Stimulated activated CD8-positive, alpha-beta memory T cell treated with anti-CD3 and anti-CD28 coated beads, Interleukin-7, amount 100 ng/mL, for 1 hour (primary cell): ENCODE data around the gene CEND1.

Source experiments
- DNase-seq, 2 donors: peaks; one replicate each; pipeline ENCODE4 v3.0.0-alpha.2; 2020; ENCODE audit warnings: low read depth in 2 of 2

Gene CEND1

GRCh38 chr11:827146-827896, 37.4 kb upstream of the CEND1 start:
- DNase-seq, result no peak

- DNase-seq, result no peak
These were observed 36.9 kb upstream of the CEND1 start for GRCh38 chr11:826836-827145.

DNA sequence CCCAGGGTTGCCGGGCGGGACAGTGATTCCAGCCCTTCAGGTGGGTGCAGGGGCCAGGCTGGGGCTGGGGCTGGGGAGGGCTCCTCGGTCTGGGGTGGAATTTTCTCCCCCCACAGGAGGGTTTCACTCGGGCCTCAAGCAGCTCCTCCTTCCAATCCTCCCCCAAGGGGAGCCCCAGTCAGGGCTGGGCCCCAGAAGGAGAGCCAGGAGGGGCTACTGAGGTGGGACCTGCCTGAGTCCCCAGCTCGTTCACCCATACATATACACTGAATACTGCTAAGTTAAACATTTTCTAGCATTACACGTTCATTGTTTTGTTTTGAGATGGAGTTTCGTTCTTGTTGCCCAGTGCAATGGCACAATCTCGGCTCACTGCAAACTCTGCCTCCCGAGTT, 36.3 kb upstream of the CEND1 start:
- no peak for DNase-seq

DNA sequence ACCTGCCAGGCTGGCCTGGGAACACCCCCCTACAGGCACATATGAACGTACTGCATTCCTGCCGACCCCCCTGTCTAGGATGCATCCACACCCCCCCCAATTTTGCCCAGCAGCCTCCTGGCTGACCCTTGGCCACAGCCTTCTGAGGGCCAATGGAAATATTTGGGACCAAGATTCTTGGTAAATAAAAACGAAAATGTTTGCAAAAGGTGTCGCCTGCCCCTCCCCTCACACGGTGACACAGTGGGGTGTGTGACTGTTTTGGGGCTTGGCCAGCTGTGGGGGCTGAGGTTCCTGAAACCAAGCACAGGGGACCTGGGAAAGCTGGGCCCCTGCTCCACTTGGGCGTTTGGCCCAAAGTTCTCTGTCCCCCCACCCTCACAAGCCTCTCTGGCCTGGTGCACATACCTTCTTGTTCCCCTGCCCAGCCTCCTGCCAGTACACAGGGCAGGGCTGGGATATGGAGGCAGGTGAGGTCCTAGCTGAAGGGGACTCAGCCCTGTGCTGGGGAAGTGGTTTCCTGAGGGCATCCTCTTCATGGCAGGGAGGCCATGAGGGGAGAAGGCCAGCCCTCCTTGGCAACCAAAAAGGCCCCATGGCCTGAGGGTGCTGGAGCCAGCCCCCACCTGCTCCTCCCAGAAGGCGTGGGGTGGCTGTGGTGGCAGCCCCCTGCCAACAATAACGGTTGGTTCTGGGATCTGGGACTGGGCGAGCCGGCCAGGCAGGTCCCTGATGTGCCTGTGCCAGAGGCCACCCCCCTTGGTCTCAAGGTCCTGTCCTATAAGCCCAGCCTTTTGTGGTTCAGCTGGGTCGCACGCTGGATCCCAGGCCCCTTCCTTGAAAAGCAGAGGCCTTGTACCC, 35.7 kb upstream of the CEND1 start:
- DNase-seq, result no peak

DNA sequence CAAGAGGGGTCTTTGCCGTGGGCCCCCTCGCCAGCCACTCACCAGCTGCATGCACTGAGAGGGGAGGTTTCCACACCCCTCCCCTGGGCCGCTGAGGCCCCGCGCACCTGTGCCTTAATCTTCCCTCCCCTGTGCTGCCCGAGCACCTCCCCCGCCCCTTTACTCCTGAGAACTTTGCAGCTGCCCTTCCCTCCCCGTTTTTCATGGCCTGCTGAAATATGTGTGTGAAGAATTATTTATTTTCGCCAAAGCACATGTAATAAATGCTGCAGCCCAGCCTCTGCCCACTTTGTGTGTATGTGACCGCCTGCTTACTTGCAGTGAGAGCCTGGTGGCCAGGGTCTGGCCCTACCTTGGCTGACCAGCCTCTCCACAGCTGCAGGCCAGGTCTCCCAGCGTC, 35.1 kb upstream of the CEND1 start:
- DNase-seq, result no peak

GRCh38 chr11:824292-824880, 34.5 kb upstream of the CEND1 start:
- no peak for DNase-seq

DNA sequence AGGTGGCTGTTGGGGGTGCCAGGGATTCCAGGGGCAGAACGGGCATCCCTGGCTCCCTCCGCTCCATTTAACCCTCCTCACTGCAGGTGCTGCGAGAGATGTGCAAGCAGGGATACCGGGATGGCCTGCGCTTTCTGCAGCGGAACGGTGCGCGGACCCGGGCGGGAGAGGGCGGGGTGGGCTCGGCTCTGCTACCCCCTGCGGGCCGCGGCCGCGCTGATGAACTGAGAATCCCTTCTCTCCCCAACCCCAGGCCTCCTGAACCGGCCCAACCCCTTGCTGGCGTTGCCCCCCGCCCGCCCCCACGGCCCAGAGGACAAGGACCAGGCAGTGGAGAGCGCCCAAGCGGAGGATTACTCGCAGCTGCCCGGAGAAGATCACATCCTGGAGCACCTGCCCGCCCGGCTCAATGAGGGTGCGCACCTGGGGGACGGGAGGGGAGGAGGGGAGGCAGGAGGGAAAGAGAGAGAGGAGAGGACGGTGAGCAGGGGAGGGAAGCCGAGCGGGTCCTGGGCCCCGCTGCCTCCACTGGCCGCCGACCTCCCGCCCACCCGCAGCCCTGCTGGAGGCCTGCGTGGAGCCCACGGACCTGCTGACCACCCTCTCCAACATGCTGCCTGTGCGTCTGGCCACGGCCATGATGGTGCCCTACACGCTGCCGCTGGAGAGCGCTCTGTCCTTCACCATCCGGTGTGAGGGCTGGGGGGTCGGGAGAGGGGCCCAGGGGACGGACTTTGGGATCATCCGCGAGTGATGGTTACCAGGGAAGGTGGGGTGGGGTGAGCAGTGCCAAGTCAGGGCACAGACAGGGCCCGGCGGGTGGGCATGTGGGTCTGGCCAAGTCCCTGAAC, 33.8 kb upstream of the CEND1 start:
- no peak for DNase-seq

GRCh38 chr11:821512-822371, 31.9 kb upstream of the CEND1 start:
- no peak for DNase-seq

DNA sequence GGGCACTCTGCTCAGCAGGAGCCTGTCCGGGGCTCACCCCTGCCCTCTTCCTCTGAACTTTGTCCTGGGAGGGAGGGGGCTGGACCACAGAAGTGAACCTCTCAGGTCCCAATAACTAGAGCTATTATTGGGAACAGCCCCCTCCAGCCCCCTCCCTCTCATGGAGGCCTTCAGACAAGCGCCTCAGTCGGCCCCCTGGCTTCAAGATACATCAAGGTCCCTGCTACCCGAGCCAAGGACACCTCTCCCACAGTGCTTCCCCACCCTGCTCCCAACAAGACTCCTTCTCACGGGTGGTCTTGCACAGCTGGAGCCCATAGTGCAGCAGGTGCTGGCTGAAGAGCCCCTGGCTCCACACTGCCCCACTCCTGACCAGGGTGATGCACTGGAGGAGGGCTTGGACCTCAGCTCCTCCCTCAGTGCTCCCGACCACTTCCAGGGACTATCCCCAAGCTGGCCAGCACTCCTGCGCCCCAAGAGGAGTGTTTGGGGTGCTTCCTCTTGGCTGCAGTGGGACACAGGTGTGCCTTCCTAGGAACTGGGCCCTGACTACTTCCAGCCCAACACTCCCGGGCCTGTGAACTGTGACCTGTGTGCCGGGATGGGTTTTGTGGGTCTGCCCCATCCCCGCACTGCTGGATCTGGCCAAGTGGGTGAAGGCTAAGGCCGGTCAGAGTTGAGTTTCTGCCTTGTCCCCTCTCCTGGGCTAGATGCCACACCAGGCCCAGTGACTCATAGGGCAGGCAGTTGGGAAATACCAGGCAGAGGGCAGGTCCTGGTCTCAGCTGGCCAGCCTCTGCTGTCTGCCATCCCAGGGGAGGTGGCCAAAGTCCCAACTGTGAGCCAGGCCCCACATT, 31.0 kb upstream of the CEND1 start:
- no peak for DNase-seq

GRCh38 chr11:819943-820649, 30.2 kb upstream of the CEND1 start:
- peak; percentile 87 to 90 for DNase-seq

DNA sequence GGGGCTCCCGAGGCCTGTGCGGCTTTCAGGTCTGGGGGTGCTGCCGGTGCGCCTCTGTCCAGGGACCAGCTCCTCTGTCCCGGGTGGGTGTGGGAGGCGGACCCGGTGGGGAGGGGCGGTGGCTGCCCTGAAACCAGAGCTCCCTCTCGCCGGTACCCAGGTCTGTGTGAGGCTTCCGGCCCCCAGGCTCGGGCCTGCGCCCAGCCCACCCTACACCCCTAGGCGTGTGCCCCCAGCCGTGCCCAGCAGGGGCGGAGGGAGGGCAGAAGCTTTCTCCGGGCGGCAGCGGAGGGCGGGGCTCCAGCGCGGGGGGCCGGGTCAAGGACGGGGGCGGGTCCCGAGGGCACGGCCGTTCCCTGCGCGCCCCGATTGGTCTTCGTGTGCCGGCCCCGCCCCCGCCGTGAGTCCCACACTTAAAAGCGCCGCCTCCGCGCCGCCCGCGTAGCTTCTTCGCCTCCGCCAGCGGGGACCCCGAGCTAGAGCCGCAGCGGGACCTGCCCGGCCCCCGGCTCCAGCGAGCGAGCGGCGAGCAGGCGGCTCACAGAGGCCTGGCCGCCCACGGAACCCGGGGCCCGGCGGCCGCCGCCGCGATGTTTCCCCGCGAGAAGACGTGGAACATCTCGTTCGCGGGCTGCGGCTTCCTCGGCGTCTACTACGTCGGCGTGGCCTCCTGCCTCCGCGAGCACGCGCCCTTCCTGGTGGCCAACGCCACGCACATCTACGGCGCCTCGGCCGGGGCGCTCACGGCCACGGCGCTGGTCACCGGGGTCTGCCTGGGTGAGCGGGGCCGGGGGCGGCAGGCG, 29.4 kb upstream of the CEND1 start:
- DNase-seq, result peak; percentile 83 to 88

- DNase-seq, result no peak
These were observed 28.7 kb upstream of the CEND1 start, which contains the start of gene PNPLA2 for GRCh38 chr11:818396-819128. Gene PNPLA2 (plus strand): TSS chr11:818914. CDS start chr11:819719, 805 bp downstream.

DNA sequence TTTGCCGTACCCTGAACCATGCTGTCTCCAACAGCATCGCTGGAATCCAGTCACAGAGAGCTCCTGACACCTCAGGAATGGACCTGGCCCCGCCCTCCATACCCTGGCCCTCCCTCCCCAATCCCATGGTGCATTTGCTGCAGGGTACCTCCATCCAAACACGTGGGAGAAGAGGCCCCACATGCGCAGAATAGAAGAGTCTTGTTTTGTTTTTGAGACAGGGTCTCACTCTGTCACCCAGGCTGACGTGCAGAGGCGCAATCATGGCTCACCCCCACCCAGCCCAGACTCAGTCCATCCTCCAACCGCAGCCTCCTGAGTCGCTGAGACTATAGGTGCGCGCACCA, 26.5 kb upstream of the CEND1 start:
- no peak for DNase-seq

GRCh38 chr11:815675-816432, 26.0 kb upstream of the CEND1 start:
- no peak for DNase-seq

- no peak for DNase-seq
These were observed 23.7 kb upstream of the CEND1 start for GRCh38 chr11:813456-814096.

DNA sequence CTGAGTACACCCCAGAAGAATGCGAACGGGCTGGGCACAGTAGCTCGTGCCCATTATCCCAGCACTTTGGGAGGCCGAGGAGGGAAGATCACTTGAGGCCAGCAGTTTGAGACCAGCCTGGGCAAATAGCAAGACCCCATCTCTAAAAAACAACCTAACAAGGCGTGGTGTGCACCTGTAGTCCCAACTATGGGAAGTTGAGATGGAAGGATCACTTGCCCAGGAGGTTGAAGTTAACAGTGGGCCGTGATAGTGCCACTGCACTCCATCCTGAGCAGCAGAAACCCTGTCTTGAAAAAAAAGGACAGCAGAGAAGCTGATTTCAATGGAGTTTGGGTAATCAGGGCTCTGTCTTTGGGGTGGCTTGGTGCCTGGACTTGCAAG, 23.2 kb upstream of the CEND1 start:
- no peak for DNase-seq

DNA sequence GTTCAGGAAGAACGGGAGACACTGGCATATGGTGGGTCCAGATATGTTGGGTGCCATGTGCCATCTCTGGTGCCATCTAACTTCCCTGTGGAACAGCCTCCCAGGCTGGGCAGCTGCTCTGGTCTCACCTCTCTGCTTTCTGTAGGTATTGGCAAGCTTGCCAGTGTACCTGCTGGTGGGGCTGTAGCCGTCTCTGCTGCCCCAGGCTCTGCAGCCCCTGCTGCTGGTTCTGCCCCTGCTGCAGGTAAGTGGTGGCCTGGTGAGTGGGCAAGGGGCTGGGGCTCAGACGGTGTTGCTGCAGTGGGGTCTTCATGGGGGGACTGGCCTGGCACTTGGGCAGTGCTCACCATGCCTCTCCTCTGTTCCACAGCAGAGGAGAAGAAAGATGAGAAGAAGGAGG, 22.5 kb upstream of the CEND1 start:
- DNase-seq, result no peak
